AG04450 (cell line): ENCODE results near the gene RAB31. TPM values are rescaled to one million over a fixed set of nuclear protein-coding genes. Genes with fewer than 3 reads are reported as not detected.

Experiments
- CTCF ChIA-PET: fragments of 300-600, 350-600 bp; formaldehyde crosslinking; extraction: SDS; loops from one replicate; lab custom pipeline; 2022; ENCODE audit warnings: antibody characterized with exemption, inconsistent platforms; lab: Charles Lee
- POLR2A ChIA-PET: fragments of 350-600 bp; formaldehyde crosslinking; extraction: SDS; loops from one replicate; lab custom pipeline; 2021; ENCODE audit warnings: antibody characterized with exemption, inconsistent platforms; lab: Yijun Ruan, JAX
- DNase-seq: peaks from one replicate; pipeline ENCODE4 v3.0.0-alpha.2; 2011; ENCODE audit warnings: low read depth, low spot score
- H3K27ac ChIP-seq: one replicate; pipeline ENCODE4 v1.5.1; 2012; ENCODE audit warnings: low read depth, low read length, control low read depth
- H3K27me3 ChIP-seq: one replicate; pipeline ENCODE4 v1.6.0; 2012; ENCODE audit warnings: low read length; ENCODE audit not compliant: control insufficient read depth, insufficient read depth
- H3K4me3 ChIP-seq: 2 replicates; pipeline ENCODE4 v1.5.1; 2011; ENCODE audit warnings: mild to moderate bottlenecking, low read depth, low read length, control low read depth
- H3K9me3 ChIP-seq: 2 replicates; pipeline ENCODE4 v1.5.1; 2012; ENCODE audit warnings: low read length; ENCODE audit not compliant: control insufficient read depth, insufficient read depth
- CTCF ChIP-seq: IDR thresholded peaks from 2 replicates; pipeline ENCODE4 v1.5.1; 2011; ENCODE audit warnings: low read depth, low read length, control low read depth, inconsistent platforms
- polyA plus RNA-seq: library from polyadenylated mRNA; depleted of rRNA; stranded (reverse); fragments of >200 nt; gene quantifications from 2 replicates; pipeline ENCODE4 v1.2.3, GENCODE V29; 2011

RAB31 gene
- polyA plus RNA-seq, 1 experiment, result 43.7 TPM

GRCh38 chr18:9803063-9803697 is 95.1 kb downstream of the RAB31 start:
- no peak overlapping the region for H3K27ac ChIP-seq

GRCh38 chr18:9803698-9804516 is 95.8 kb downstream of the RAB31 start:
- ChIA-PET CTCF (interaction anchor here (1.1 kb wide), 1 partner anchor 229 kb away, joined by 4 read pairs; no protein-coding TSS in a partner anchor), POLR2A (no interaction called here)
- TF ChIP-seq CTCF, result no peak
- DNase-seq, result no peak
- H3K9me3 ChIP-seq, result peaks cover 5% of the 10 kb centered on the region
- no peaks in the 10 kb centered on the region for H3K27me3 ChIP-seq
- no peak overlapping the region for H3K4me3 ChIP-seq
- no peak overlapping the region for H3K27ac ChIP-seq

More at GRCh38 chr18:9803063-9803697, 95.1 kb downstream of the RAB31 start:
- POLR2A ChIA-PET, result no interaction called here
- H3K9me3 ChIP-seq, result peaks cover 5% of the 10 kb centered on the region
- no peak for TF ChIP-seq CTCF
- DNase-seq, result no peak
- CTCF ChIA-PET, result interaction anchor here (1.1 kb wide), 1 partner anchor 228 kb away, joined by 4 read pairs; no protein-coding TSS in a partner anchor
- no peaks in the 10 kb centered on the region for H3K27me3 ChIP-seq
- no peak overlapping the region for H3K4me3 ChIP-seq

DNA sequence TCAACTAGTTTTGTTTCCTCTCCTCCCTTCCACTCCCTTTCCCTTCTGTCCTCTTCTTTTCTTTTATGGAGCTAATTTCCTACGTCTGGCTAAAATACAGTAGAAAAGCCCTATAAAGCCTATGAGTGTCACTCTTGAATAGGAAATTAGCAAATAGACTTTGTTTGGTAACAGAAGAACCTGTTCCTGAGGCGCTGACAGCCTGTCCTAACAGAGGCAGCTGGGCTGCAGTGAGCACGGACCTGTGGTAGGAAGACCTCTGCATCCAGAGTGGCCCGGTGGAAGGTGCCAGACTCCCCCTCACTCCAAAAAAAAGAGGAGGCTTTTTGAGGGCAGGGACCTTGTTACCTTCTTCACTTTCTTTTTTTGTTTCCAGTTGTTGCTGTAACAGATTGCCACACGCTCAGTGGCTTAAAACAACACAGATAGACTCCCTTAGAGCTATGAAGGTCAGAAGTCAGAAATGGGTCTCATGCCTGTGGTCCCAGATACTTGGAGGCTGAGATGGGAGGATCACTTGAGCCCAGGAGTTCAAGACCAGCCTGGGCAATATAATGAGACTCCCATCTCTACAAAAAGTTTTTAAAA is 96.5 kb downstream of the RAB31 start:
- H3K27me3 ChIP-seq, result no peaks in the 10 kb centered on the region
- CTCF ChIA-PET, result no interaction called here
- no peak for DNase-seq
- H3K9me3 ChIP-seq, result peaks cover 5% of the 10 kb centered on the region
- TF ChIP-seq CTCF, result no peak
- POLR2A ChIA-PET, result no interaction called here
- no peak overlapping the region for H3K4me3 ChIP-seq
- no peak overlapping the region for H3K27ac ChIP-seq

GRCh38 chr18:9806905-9807304 is 98.8 kb downstream of the RAB31 start:
- Histone ChIP-seq H3K4me3 (no peak overlapping the region), H3K9me3 (peaks cover 5% of the 10 kb centered on the region), H3K27me3 (no peaks in the 10 kb centered on the region), H3K27ac (no peak overlapping the region)
- POLR2A ChIA-PET, result no interaction called here
- no peak for DNase-seq
- no peak for TF ChIP-seq CTCF
- CTCF ChIA-PET, result no interaction called here
